ENCODE results near the gene GALNT1.

GRCh38 chr18:35573531-35573930, 8.0 kb upstream of the GALNT1 start:
- TF ChIP-seq MAZ (CRISPR knock-in tag; conservative IDR thresholded peaks at IDR 0.05 in 1 of 2, IDR thresholded peaks at IDR 0.05 in 1 of 2), result no peak
- TF ChIP-seq MEIS2 (IDR thresholded peaks at IDR 0.05; ENCODE audit: partially characterized antibody), result no peak
- TF ChIP-seq ZFX (CRISPR knock-in tag; IDR thresholded peaks at IDR 0.05), result no peak
- no peak for TF ChIP-seq EGR1 (conservative IDR thresholded peaks at IDR 0.05)
- no peak for TF ChIP-seq HDAC6 (IDR thresholded peaks at IDR 0.05; ENCODE audit: low read depth, low read length)
- TF ChIP-seq CEBPB (tag; IDR thresholded peaks at IDR 0.05), result no peak
- TF ChIP-seq SPI1 (IDR thresholded peaks at IDR 0.05; ENCODE audit: borderline replicate concordance, low read depth, low read length), result no peak
- no peak for TF ChIP-seq ZZZ3 (IDR thresholded peaks at IDR 0.05)

Measured in K562 (cell line).